GM21447 (cell line): ENCODE measurements around the gene DPM2.

Experiments
- ATAC-seq: cut with Tn5 transposase; IDR thresholded peaks from one replicate; pipeline ENCODE4 v1.9.1; 2021; ENCODE audit not compliant: unreplicated experiment

The DPM2 gene

GRCh38 chr9:127938298-127938690 lies 640 bp upstream of the DPM2 start:
- no peak for ATAC-seq

- no peak for ATAC-seq
Observed at GRCh38 chr9:127937056-127937387, 632 bp downstream of the DPM2 start.

GRCh38 chr9:127936347-127936852 lies 1.3 kb downstream of the DPM2 start:
- ATAC-seq = no peak

- ATAC-seq = no peak
Observed at GRCh38 chr9:127935765-127936221, 1.9 kb downstream of the DPM2 start.

GRCh38 chr9:127934986-127935385 lies 2.7 kb downstream of the DPM2 start:
- ATAC-seq = no peak

GRCh38 chr9:127934248-127934647 lies 3.4 kb downstream of the DPM2 start:
- no peak for ATAC-seq

- ATAC-seq = no peak
Observed at GRCh38 chr9:127931092-127931881, 6.4 kb downstream of the DPM2 start.

GRCh38 chr9:127930231-127931091 lies 7.2 kb downstream of the DPM2 start, which contains the start of gene PIP5KL1:
TSS of gene PIP5KL1 (minus strand) at chr9:127930777. CDS start at chr9:127930752, 25 bp downstream.
- ATAC-seq = peak; percentile 80

GRCh38 chr9:127929625-127929979 lies 8.1 kb downstream of the DPM2 start:
- no peak for ATAC-seq

GRCh38 chr9:127928676-127929624 lies 8.7 kb downstream of the DPM2 start:
- ATAC-seq = no peak

GRCh38 chr9:127927988-127928675 lies 9.5 kb downstream of the DPM2 start:
- ATAC-seq = no peak

GRCh38 chr9:127927201-127927987 lies 10.3 kb downstream of the DPM2 start:
- ATAC-seq = no peak

- no peak for ATAC-seq
Observed at GRCh38 chr9:127926906-127927200, 10.8 kb downstream of the DPM2 start.

- no peak for ATAC-seq
Observed at GRCh38 chr9:127925959-127926905, 11.4 kb downstream of the DPM2 start.

GRCh38 chr9:127924736-127925444 lies 12.8 kb downstream of the DPM2 start:
- ATAC-seq = no peak

GRCh38 chr9:127923771-127924170 lies 13.9 kb downstream of the DPM2 start:
- no peak for ATAC-seq

GRCh38 chr9:127923046-127923445 lies 14.6 kb downstream of the DPM2 start:
- no peak for ATAC-seq

- ATAC-seq = no peak
Observed at GRCh38 chr9:127921557-127922120, 16.0 kb downstream of the DPM2 start.
